Mucosa of descending colon (tissue), 3 donors: ENCODE measurements around the gene KCTD16. TPM values are rescaled to one million over a fixed set of nuclear protein-coding genes. Genes with fewer than 3 reads are reported as not detected.
A peak's percentile ranks its signal among the peaks of the same experiment; 100 is the strongest.

Experiments
- ATAC-seq: fragments of 200-7000 bp; cut with Tn5 transposase; one replicate; pipeline ENCODE4 v1.9.1; 2020; ENCODE audit warnings: mild to moderate bottlenecking, moderate library complexity
- DNase-seq, 3 donors: peaks; one replicate each; pipeline ENCODE4 v3.0.0-alpha.2; 2020
- H3K36me3 ChIP-seq: fragments of 200-600 bp; one replicate; pipeline ENCODE4 v1.8.0; 2021; ENCODE audit warnings: low read depth, mild to moderate bottlenecking
- H3K4me1 ChIP-seq: fragments of 200-600 bp; one replicate; pipeline ENCODE4 v1.8.0; 2021; ENCODE audit warnings: low read depth, mild to moderate bottlenecking
- H3K4me3 ChIP-seq: fragments of 200-600 bp; one replicate; pipeline ENCODE4 v1.8.0; 2021; ENCODE audit warnings: mild to moderate bottlenecking
- H3K9me3 ChIP-seq: fragments of 200-600 bp; one replicate; pipeline ENCODE4 v1.8.0; 2021; ENCODE audit warnings: mild to moderate bottlenecking
- CTCF ChIP-seq: fragments of 200-600 bp; IDR thresholded peaks from one replicate; pipeline ENCODE4 v1.8.0; 2022; ENCODE audit warnings: antibody characterized with exemption, mild to moderate bottlenecking
- intact Hi-C, 2 donors: fragments of 100-400 bp; cut with DNase I in 1 of 2; cut with micrococcal nuclease in 1 of 2; formaldehyde crosslinking; loops; one replicate each; pipeline versions ENCODE4 v1.11.0 to v1.11.1; 2022; cut with DNase I, micrococcal nuclease
- total RNA-seq, 3 donors: library from RNA; stranded (reverse); fragmentation: NEBNext Ultra II Directional in 2 of 3; extraction: Animal tissue kit (Norgen Biotek cat#: 25700) in 2 of 3; gene quantifications; one replicate each; pipeline versions ENCODE4 v1.2.1 to v1.2.4, GENCODE V29; 2021 to 2023
- donor health status: DM: no; HTN: no; CAD: no; lungs with moderate emphysema.
- donor health status: DM: no; HTN: no; CAD: no.
- donor health status: DM: no; HTN: yes; CAD: no.

Gene KCTD16
- total RNA-seq, 3 donors from 2014 or later = 0.07 to 0.22 (median 0.12) TPM

DNA sequence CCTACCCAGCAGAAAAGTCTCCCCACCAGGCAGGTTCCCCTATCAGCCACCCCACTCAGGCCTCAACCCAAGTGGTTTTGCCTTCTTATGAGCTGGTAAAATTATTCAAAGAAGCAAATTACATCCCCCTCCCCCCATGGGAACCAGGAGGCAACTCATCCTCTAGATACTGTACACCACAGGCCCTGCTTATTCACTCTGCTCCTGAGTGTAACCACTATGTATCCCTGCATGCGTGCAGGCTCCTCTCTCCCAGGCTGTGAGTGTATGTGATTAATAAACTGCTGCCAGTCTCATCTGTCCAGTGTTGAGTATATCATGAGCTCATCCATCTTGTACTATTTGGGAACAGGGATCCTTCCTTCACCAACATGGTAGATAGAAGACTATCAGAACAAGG lies 8.6 kb downstream of the KCTD16 start:
- Histone ChIP-seq H3K4me1 (peaks cover 3% of the 10 kb centered on the region), H3K36me3 (no peaks in the 10 kb centered on the region), H3K4me3 (no peak overlapping the region), H3K9me3 (no peaks in the 10 kb centered on the region)
- TF ChIP-seq CTCF = no peak
- ATAC-seq = no peak
- intact Hi-C loops = no loop called here
- no peak for DNase-seq

DNA sequence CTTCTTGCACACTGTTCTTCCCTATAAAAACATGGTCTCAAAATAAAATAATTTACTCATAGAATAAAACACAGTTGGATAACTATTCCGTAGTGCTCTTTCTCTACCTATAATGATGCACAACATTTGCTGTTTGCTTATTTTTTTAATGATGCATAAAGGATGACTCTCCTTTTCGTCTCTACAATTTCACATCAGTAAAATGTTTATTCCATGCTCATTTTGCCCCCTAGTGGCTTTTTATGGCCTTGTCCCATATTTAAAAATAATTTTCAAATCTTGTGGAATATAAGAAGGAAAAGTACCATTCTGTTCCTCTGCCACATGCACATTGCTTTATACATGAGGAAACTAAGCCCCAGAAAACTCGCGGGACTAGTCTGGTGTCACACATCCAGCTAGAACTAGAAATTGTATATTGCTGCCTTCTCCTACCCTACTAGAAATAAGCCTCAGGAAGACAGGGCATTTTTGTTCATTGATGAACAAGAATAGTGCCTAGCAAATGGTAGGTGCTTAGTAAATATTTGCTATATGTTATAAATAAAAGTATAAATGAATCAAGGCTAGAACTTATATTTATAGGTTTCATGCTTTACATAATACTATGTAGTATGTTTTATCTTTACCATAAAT lies 12.7 kb downstream of the KCTD16 start:
- no peak for ATAC-seq
- H3K36me3 ChIP-seq = no peaks in the 10 kb centered on the region
- peak in 1 of 3 donors; percentile 23 for DNase-seq
- no peak overlapping the region for H3K4me3 ChIP-seq
- no peaks in the 10 kb centered on the region for H3K9me3 ChIP-seq
- TF ChIP-seq CTCF = peak; percentile 12
- intact Hi-C loops = loop anchor here in 1 of 2 donors (5.0 kb wide), 1 partner anchor 286 kb away; no protein-coding TSS in a partner anchor
- peaks cover 11% of the 10 kb centered on the region for H3K4me1 ChIP-seq

DNA sequence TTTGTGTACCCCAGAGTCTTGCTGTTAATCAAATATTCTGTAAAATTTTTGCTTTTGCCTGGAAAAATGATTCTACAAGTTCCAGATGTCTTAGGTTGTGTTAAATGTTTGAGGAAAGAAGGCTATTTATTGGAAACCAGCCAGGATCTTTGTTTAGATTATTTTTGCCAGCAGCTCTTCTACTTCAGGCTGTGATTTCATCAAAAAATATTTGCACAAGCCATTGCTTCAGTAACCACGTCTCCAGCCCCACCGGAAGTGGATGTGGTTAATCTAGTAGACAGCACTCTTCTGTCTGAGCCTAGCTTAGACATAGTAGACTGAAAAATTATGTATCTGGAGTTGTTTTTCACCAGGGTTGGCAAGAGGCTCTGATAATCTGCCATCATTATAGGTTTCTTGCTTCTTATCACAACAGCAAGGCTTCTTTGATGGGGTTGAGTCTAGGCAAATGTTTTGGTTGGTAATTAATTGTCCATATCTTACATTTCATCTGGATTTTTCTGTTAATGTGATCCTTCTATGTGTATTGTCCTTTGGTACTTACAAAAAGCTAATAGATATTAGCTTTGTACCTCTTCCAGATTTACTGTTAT lies 17.1 kb downstream of the KCTD16 start:
- no peak for TF ChIP-seq CTCF
- H3K4me3 ChIP-seq = no peak overlapping the region
- DNase-seq (peak in 2 of 3 donors; percentile 69 to 79), ATAC-seq (peak; percentile 70)
- intact Hi-C loops = no loop called here
- peaks cover 11% of the 10 kb centered on the region for H3K4me1 ChIP-seq
- H3K9me3 ChIP-seq = no peaks in the 10 kb centered on the region
- no peaks in the 10 kb centered on the region for H3K36me3 ChIP-seq

DNA sequence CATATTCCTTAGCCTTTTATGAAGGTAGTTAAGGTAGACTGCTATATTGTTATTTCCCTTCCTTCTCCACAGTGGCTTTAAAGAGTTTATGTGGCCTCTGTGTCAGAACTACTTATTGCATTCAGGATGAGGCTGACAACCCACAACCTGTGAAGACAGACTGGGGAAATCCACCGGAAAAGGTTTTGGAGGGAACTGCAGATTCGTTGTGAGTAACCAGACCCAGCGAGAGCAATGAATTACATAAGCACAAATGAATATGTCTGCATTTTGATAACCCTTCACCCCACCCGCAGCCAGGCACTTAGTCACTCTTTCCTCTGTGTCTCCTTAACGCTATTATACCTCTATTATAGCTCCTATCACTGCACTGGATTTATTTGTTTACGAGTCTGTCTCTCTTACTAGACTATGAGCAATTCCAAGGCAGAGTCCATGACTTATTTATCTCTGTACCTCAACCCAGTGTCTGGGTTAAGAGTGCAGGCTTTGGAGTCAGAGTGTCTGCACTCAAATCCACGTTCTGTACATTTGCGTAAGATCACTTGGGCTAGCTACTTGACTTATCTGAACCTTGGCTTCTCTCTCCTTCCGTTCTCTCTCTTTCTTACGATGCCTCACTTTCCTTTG lies 19.2 kb downstream of the KCTD16 start:
- intact Hi-C loops = no loop called here
- peak in 2 of 3 donors; percentile 48 to 51 for DNase-seq
- Histone ChIP-seq H3K4me1 (peaks cover 9% of the 10 kb centered on the region), H3K4me3 (no peak overlapping the region), H3K9me3 (no peaks in the 10 kb centered on the region), H3K36me3 (no peaks in the 10 kb centered on the region)
- TF ChIP-seq CTCF = no peak
- ATAC-seq = peak; percentile 86

- DNase-seq (no peak), ATAC-seq (no peak)
- TF ChIP-seq CTCF = no peak
- no peak overlapping the region for H3K4me3 ChIP-seq
- H3K36me3 ChIP-seq = no peaks in the 10 kb centered on the region
- peaks cover 9% of the 10 kb centered on the region for H3K4me1 ChIP-seq
- no peaks in the 10 kb centered on the region for H3K9me3 ChIP-seq
- intact Hi-C loops = no loop called here
Measured at GRCh38 chr5:144191531-144191930, 20.9 kb downstream of the KCTD16 start.
